ENCODE data around the gene NID1. TPM values are rescaled to one million over a fixed set of nuclear protein-coding genes. Genes with fewer than 3 reads are reported as not detected.

The NID1 gene
- total RNA-seq, 4 donors from 2014 or later: 131 to 458 (median 203) TPM

DNA sequence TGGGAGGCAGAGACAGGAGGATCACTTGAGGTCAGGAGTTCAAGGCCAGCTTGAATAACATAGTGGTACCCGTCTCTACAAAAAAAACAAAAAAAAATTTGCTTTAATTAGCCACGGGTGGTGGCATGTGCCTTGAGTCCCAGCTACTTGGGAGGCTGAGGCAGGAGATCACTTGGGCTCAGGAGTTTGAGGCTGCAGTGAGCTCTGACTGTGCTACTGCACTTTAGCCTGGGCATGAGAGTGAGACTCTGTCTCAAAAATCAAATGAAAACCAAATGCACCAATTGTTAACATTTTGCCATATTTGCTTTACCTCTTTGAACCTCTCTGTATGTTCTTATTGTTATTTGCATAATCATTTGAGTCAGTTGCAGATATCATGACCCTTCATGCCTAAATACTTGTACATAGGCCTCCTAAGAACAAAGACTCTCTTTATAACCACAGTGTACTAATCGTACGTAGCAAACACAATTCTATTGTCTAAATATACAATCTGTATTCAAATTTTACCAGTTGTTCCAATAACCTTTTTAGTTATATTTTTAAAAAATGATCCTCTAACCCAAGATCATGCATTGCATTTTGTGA, 8.5 kb upstream of the NID1 start:
- ATAC-seq (ENCODE audit: low FRiP score): no peak
- no peak for TF ChIP-seq CTCF (IDR thresholded peaks at IDR 0.05)

DNA sequence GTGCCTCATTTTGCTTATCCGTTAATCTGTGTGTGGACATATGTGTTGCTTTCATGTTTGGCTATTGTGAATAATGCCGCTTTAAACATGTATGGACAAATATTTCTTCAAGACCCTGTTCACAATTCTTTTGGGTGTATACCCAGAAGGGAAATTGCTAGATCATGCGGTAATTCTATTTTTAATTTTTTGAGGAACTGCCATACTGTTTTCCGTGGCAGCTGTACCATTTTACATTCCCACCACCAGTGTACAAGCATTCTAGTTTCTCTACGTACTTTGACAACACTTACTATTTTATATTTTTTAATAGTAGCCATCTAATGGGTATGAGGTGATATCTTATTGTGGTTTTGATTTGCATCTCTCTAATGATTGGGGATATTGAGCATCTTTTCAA, 7.1 kb upstream of the NID1 start:
- no peak for TF ChIP-seq CTCF (IDR thresholded peaks at IDR 0.05)
- DNase-seq (ENCODE audit: low spot score) (no peak), ATAC-seq (ENCODE audit: low FRiP score) (no peak)

More for the DNA sequence above, 8.5 kb upstream of the NID1 start:
- no peak for DNase-seq (ENCODE audit: low spot score)

DNA sequence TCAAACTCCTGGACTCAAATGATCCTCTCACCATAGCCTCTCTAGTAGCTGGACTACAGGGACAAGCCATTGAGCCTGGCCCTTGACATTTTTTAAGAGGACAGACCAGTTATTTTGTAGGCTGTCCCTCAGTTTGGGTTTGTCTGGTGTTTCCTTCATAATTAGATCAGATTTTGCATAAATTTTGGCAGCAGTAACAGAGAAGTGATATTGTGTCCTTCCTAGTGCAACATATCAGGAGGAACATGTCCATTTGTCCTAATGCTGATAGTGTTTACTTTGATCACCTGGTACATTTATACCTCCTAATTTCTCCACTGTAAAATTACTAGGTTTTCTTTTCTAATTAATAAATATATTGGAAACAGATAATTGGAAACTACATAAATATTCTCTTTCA, 5.9 kb upstream of the NID1 start:
- TF ChIP-seq CTCF (IDR thresholded peaks at IDR 0.05): no peak
- ATAC-seq (ENCODE audit: low FRiP score) (no peak), DNase-seq (ENCODE audit: low spot score) (no peak)

DNA sequence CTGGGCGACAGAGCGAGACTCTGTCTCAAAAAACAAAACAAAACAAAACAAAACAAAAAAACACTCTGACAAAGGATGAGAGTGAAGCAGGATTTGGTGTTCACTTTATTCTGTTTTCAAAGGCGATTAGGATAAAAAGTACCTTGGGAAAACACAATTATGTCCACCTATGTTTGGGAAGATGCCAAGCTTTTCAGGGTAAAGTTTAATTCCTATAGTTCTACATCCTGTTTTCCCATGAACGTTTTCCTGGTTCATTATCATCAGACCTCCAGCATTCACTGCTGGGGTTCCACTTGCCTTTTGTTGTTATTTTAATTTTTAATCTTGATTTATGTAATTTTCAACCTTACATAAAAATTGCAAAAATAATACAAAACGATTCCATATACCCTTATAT, 4.9 kb upstream of the NID1 start:
- no peak for TF ChIP-seq CTCF (IDR thresholded peaks at IDR 0.05)
- DNase-seq (ENCODE audit: low spot score) (no peak), ATAC-seq (ENCODE audit: low FRiP score) (no peak)

DNA sequence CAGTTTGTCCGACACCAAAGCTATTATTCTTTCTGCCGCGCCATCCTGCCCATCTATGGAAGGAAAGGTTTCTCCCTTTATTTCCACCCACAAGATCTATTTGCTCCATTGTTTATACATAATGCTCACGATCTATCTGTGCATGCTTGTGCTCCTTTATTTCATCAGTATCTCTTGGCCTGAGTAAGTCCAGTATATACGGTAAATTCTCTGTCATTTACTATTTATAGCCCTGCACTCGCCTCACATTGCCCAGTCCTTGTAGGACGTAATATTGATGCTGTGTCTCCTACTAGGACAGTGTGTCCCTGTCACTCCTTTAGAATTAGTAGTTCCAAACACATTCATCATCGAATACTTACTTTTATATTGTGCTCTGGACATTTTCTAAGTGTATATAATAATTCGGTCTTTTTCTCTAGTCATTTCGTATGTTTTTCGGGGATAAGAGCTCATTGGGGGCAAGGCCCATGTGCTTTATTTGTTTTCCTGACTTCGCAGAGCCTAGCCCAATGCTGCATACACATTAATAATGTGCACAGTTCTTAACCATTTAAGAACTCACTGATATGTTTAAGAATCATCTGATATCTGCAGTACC, 3.1 kb upstream of the NID1 start:
- no peak for TF ChIP-seq CTCF (IDR thresholded peaks at IDR 0.05)
- DNase-seq (ENCODE audit: low spot score): no peak
- no peak for ATAC-seq (ENCODE audit: low FRiP score)

- no peak for DNase-seq (ENCODE audit: low spot score)
These were observed 2.0 kb upstream of the NID1 start for GRCh38 chr1:236066828-236067386.

More at GRCh38 chr1:236066828-236067386, 2.0 kb upstream of the NID1 start:
- no peak for ATAC-seq (ENCODE audit: low FRiP score)
- no peak for TF ChIP-seq CTCF (IDR thresholded peaks at IDR 0.05)
